ENCODE measurements around the gene NAA60. TPM values are rescaled to one million over a fixed set of nuclear protein-coding genes. Genes with fewer than 3 reads are reported as not detected.

Gene NAA60
- polyA plus RNA-seq, 1 of the 3 experiments (the other 2 are of a cell fraction): 17.2 TPM

- Histone ChIP-seq H3K4me3 (ENCODE audit: low read depth in 2 of 2, low read length in 1 of 2) (no peak overlapping the region), H3K36me3 (replicated peaks in 1 of 2; ENCODE audit: control insufficient read depth in 1 of 2, insufficient read depth in 2 of 2, low read length in 1 of 2) (peaks cover 27 to 66% of the 10 kb centered on the region in 2 experiments), H3K27me3 (ENCODE audit: insufficient read depth) (no peaks in the 10 kb centered on the region), H4K20me1 (ENCODE audit: insufficient read depth) (no peaks in the 10 kb centered on the region), H2AFZ (ENCODE audit: low read depth) (no peak overlapping the region), H3F3A (replicated peaks; ENCODE audit: insufficient read depth) (peaks cover 3% of the 10 kb centered on the region), H3K27ac (ENCODE audit: low read depth in 2 of 2, low read length in 1 of 2) (no peak overlapping the region), H3K4me2 (no peak overlapping the region), H3K79me2 (ENCODE audit: insufficient read depth) (no peaks in the 10 kb centered on the region), H3K4me1 (ENCODE audit: control insufficient read depth in 1 of 2, insufficient read depth in 2 of 2, low read depth in 1 of 2, low read length in 1 of 2) (no peaks in the 10 kb centered on the region), H3K9ac (no peak overlapping the region), H3K9me3 (no peaks in the 10 kb centered on the region), H3K9me2 (no peaks in the 10 kb centered on the region)
- CTCF ChIA-PET: interaction anchor here (1.2 kb wide), 1 partner anchor 14 kb away, joined by 4 read pairs; the partner anchor contains the start of gene CLUAP1
- DNase-seq: no peak
- no peak for TF ChIP-seq RCOR1 (IDR thresholded peaks at IDR 0.05; ENCODE audit: low read length)
- no peak for TF ChIP-seq TCF12 (IDR thresholded peaks at IDR 0.05)
- TF ChIP-seq JUND (IDR thresholded peaks at IDR 0.05): no peak
- 81% methylated on average over 6 of the region's 7 CpGs for WGBS (ENCODE audit: low lambda C conversion rate)
- POLR2A ChIA-PET: no interaction called here
Observed at GRCh38 chr16:3513892-3514583, 70.6 kb downstream of the NAA60 start.

- H3K9ac ChIP-seq: no peak overlapping the region
- POLR2A ChIA-PET: no interaction called here
- TF ChIP-seq EZH2phosphoT487 (IDR thresholded peaks at IDR 0.05; ENCODE audit: borderline replicate concordance, low read depth): no peak
- TF ChIP-seq CHD2 (IDR thresholded peaks at IDR 0.05; ENCODE audit: low read length, partially characterized antibody): no peak
- no peak for TF ChIP-seq POLR2AphosphoS5 (IDR thresholded peaks at IDR 0.05; ENCODE audit: low read depth, low read length)
- TF ChIP-seq TCF12 (IDR thresholded peaks at IDR 0.05): no peak
- no peak for TF ChIP-seq MXI1 (IDR thresholded peaks at IDR 0.05; ENCODE audit: low read depth, low read length)
- TF ChIP-seq YY1 (IDR thresholded peaks at IDR 0.05; ENCODE audit: low read depth): no peak
- no peak for TF ChIP-seq RFX5 (IDR thresholded peaks at IDR 0.05; ENCODE audit: low read length)
- no peak for TF ChIP-seq TAF1 (IDR thresholded peaks at IDR 0.05; ENCODE audit: borderline replicate concordance, low read depth, low read length)
- no peak for TF ChIP-seq JUND (IDR thresholded peaks at IDR 0.05)
- no peak for TF ChIP-seq ELF1 (IDR thresholded peaks at IDR 0.05)
- TF ChIP-seq FOXM1 (IDR thresholded peaks at IDR 0.05; ENCODE audit: low read depth): no peak
- no peak for TF ChIP-seq PBX3 (IDR thresholded peaks at IDR 0.05)
- TF ChIP-seq RXRA (IDR thresholded peaks at IDR 0.05; ENCODE audit: borderline replicate concordance, low read depth): no peak
- TF ChIP-seq RCOR1 (IDR thresholded peaks at IDR 0.05; ENCODE audit: low read length): no peak
- no peak for TF ChIP-seq MEF2A (IDR thresholded peaks at IDR 0.05; ENCODE audit: borderline replicate concordance, low read depth)
- no peak for TF ChIP-seq EP300 (IDR thresholded peaks at IDR 0.05; ENCODE audit: borderline replicate concordance in 1 of 2, low read depth in 1 of 2, low read length in 1 of 2)
- TF ChIP-seq CTCF (IDR thresholded peaks at IDR 0.05): no peak
- no peak for TF ChIP-seq FOXJ3 (CRISPR knock-in tag; IDR thresholded peaks at IDR 0.05)
- no peak for TF ChIP-seq TEAD4 (IDR thresholded peaks at IDR 0.05; ENCODE audit: borderline replicate concordance, insufficient read depth)
- H2AFZ ChIP-seq (ENCODE audit: low read depth): no peak overlapping the region
- WGBS (ENCODE audit: low lambda C conversion rate): 86% methylated on average over 4 of the region's 4 CpGs
- H3K4me2 ChIP-seq: no peak overlapping the region
- no peaks in the 10 kb centered on the region for H3K79me2 ChIP-seq (ENCODE audit: insufficient read depth)
- H3K27me3 ChIP-seq (ENCODE audit: insufficient read depth): no peaks in the 10 kb centered on the region
- DNase-seq: no peak
- H4K20me1 ChIP-seq (ENCODE audit: insufficient read depth): no peaks in the 10 kb centered on the region
- H3F3A ChIP-seq (replicated peaks; ENCODE audit: insufficient read depth): peaks cover 3% of the 10 kb centered on the region
- CTCF ChIA-PET: interaction anchor here (1.2 kb wide), 1 partner anchor 14 kb away, joined by 4 read pairs; the partner anchor contains the start of gene CLUAP1
- H3K9me2 ChIP-seq: no peaks in the 10 kb centered on the region
- H3K36me3 ChIP-seq (replicated peaks in 1 of 2; ENCODE audit: control insufficient read depth in 1 of 2, insufficient read depth in 2 of 2, low read length in 1 of 2): peaks cover 27 to 69% of the 10 kb centered on the region in 2 experiments
- H3K4me3 ChIP-seq (ENCODE audit: low read depth in 2 of 2, low read length in 1 of 2): no peak overlapping the region
- H3K27ac ChIP-seq (ENCODE audit: low read depth in 2 of 2, low read length in 1 of 2): no peak overlapping the region
- H3K9me3 ChIP-seq: no peaks in the 10 kb centered on the region
- H3K4me1 ChIP-seq (ENCODE audit: control insufficient read depth in 1 of 2, insufficient read depth in 2 of 2, low read depth in 1 of 2, low read length in 1 of 2): no peaks in the 10 kb centered on the region
Observed at GRCh38 chr16:3514621-3515020, 71.1 kb downstream of the NAA60 start.
